ENCODE data around the gene CYB5D1.

DNA sequence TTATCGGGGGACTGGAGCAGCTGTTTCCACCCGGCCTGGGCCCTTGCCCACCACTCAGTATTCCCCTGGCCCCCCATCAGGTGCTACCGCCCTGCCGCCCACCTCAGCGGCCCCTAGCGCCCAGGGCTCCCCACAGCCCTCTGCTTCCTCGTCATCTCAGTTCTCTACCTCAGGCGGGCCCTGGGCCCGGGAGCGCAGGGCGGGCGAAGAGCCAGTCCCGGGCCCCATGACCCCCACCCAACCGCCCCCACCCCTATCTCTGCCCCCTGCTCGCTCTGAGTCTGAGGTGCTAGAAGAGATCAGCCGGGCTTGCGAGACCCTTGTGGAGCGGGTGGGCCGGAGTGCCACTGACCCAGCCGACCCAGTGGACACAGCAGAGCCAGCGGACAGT lies 9.1 kb upstream of the CYB5D1 start:
- TF ChIP-seq, protein P1, sequence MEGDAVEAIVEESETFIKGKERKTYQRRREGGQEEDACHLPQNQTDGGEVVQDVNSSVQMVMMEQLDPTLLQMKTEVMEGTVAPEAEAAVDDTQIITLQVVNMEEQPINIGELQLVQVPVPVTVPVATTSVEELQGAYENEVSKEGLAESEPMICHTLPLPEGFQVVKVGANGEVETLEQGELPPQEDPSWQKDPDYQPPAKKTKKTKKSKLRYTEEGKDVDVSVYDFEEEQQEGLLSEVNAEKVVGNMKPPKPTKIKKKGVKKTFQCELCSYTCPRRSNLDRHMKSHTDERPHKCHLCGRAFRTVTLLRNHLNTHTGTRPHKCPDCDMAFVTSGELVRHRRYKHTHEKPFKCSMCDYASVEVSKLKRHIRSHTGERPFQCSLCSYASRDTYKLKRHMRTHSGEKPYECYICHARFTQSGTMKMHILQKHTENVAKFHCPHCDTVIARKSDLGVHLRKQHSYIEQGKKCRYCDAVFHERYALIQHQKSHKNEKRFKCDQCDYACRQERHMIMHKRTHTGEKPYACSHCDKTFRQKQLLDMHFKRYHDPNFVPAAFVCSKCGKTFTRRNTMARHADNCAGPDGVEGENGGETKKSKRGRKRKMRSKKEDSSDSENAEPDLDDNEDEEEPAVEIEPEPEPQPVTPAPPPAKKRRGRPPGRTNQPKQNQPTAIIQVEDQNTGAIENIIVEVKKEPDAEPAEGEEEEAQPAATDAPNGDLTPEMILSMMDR (IDR thresholded peaks at IDR 0.05): no peak
- no peak for TF ChIP-seq POLR2AphosphoS5 (IDR thresholded peaks at IDR 0.05)

Measured in sigmoid colon (tissue), 4 donors.